PC-9 (cell line): Measurements from ENCODE around the gene THSD7B. TPM values are rescaled to one million over a fixed set of nuclear protein-coding genes. Genes with fewer than 3 reads are reported as not detected.

Source experiments
- BruUV-seq: library from RNA; stranded (reverse); fragments of 400-500 nt; replicated peaks from 2 replicates; lab custom pipeline; 2021; lab: Mats Ljungman, UMichigan
- CTCF ChIA-PET: fragments of 300-600 bp; sonication (Branson Sonifier 250); formaldehyde crosslinking; loops from one replicate; lab custom pipeline; 2022; ENCODE audit warnings: antibody characterized with exemption; lab: Charles Lee
- POLR2A ChIA-PET: fragments of 300-600 bp; sonication (Branson Sonifier 250); formaldehyde crosslinking; loops from one replicate; lab custom pipeline; 2022; ENCODE audit warnings: antibody characterized with exemption; ENCODE audit not compliant: unreplicated experiment; lab: Charles Lee
- DNase-seq, 2 experiments: peaks; one replicate each; pipeline versions ENCODE4 v3.0.0 to v3.0.0-alpha.2; 2015 to 2022; ENCODE audit warnings: mixed read lengths in 1 of 2
- H2AFZ ChIP-seq: fragments of 200-600 bp; sonication (generic); 2 replicates; pipeline ENCODE4 v1.8.1; 2017; ENCODE audit warnings: antibody characterized with exemption
- H3F3A ChIP-seq: fragments of 200-600 bp; sonication (generic); 2 replicates; pipeline ENCODE4 v1.8.1; 2017; ENCODE audit warnings: antibody characterized with exemption, mild to moderate bottlenecking, low read depth; ENCODE audit not compliant: insufficient read depth
- H3K27ac ChIP-seq: fragments of 200-600 bp; sonication (generic); 2 replicates; pipeline ENCODE4 v1.6.1; 2016; ENCODE audit warnings: mixed run types
- H3K27me3 ChIP-seq: fragments of 200-600 bp; sonication (generic); 2 replicates; pipeline ENCODE4 v1.6.1; 2016; ENCODE audit warnings: low read depth, mixed run types; ENCODE audit not compliant: insufficient read depth
- H3K36me3 ChIP-seq: fragments of 200-600 bp; sonication (generic); 2 replicates; pipeline ENCODE4 v1.6.1; 2016; ENCODE audit warnings: low read depth, mixed run types
- H3K4me1 ChIP-seq: fragments of 200-600 bp; sonication (generic); replicated peaks from 2 replicates; pipeline ENCODE4 v1.6.1; 2016; ENCODE audit warnings: mixed run types; ENCODE audit not compliant: insufficient read depth
- H3K4me2 ChIP-seq: fragments of 200-600 bp; sonication (generic); 2 replicates; pipeline ENCODE4 v1.6.1; 2017; ENCODE audit warnings: mixed run types
- H3K4me3 ChIP-seq: fragments of 200-600 bp; sonication (generic); 2 replicates; pipeline ENCODE4 v1.6.1; 2016; ENCODE audit warnings: mixed run types
- H3K79me2 ChIP-seq: fragments of 200-600 bp; sonication (generic); 2 replicates; pipeline ENCODE4 v1.6.1; 2017; ENCODE audit warnings: low read depth, mixed run types
- H3K9me2 ChIP-seq: fragments of 200-600 bp; sonication (generic); 2 replicates; pipeline ENCODE4 v1.8.1; 2017; ENCODE audit warnings: mild to moderate bottlenecking; ENCODE audit not compliant: insufficient read depth
- H3K9me3 ChIP-seq: fragments of 200-600 bp; sonication (generic); 2 replicates; pipeline ENCODE4 v1.8.1; 2016; ENCODE audit warnings: low read depth; ENCODE audit not compliant: insufficient read depth
- H4K20me1 ChIP-seq: fragments of 200-600 bp; sonication (generic); 2 replicates; pipeline ENCODE4 v1.8.1; 2017; ENCODE audit not compliant: insufficient read depth
- EZH2 ChIP-seq: fragments of 200-600 bp; sonication (generic); IDR thresholded peaks from 2 replicates; pipeline ENCODE4 v1.8.0; 2017; ENCODE audit warnings: antibody characterized with exemption, low read depth
- intact Hi-C: fragments of 100-400 bp; cut with micrococcal nuclease; formaldehyde crosslinking; loops from one replicate; pipeline ENCODE4 v1.10.0; 2022; ENCODE audit not compliant: unreplicated experiment
- total RNA-seq: library from RNA; stranded (reverse); gene quantifications from 2 replicates; pipeline ENCODE4 v1.2.3, GENCODE V29; 2021
- TF ChIP-seq, protein P1 (sequence below): fragments of 200-600 bp; sonication (generic); conservative IDR thresholded peaks from 2 replicates; pipeline ENCODE4 v1.6.1; 2017; ENCODE audit warnings: mixed run types, antibody characterized with exemption, mild to moderate bottlenecking, moderate library complexity

THSD7B gene
- total RNA-seq, 1 experiment from 2014 or later: not detected

GRCh38 chr2:137523931-137524330 is 758.6 kb downstream of the THSD7B start:
- Histone ChIP-seq H3K4me2 (no peak overlapping the region), H2AFZ (no peak overlapping the region), H3K9me3 (no peaks in the 10 kb centered on the region), H3F3A (no peaks in the 10 kb centered on the region), H3K4me3 (no peak overlapping the region), H3K36me3 (no peaks in the 10 kb centered on the region), H3K4me1 (no peaks in the 10 kb centered on the region), H3K27ac (no peak overlapping the region), H3K79me2 (no peaks in the 10 kb centered on the region), H3K9me2 (no peaks in the 10 kb centered on the region), H3K27me3 (no peaks in the 10 kb centered on the region), H4K20me1 (no peaks in the 10 kb centered on the region)
- BruUV-seq: no TSS peak
- TF ChIP-seq, protein P1, sequence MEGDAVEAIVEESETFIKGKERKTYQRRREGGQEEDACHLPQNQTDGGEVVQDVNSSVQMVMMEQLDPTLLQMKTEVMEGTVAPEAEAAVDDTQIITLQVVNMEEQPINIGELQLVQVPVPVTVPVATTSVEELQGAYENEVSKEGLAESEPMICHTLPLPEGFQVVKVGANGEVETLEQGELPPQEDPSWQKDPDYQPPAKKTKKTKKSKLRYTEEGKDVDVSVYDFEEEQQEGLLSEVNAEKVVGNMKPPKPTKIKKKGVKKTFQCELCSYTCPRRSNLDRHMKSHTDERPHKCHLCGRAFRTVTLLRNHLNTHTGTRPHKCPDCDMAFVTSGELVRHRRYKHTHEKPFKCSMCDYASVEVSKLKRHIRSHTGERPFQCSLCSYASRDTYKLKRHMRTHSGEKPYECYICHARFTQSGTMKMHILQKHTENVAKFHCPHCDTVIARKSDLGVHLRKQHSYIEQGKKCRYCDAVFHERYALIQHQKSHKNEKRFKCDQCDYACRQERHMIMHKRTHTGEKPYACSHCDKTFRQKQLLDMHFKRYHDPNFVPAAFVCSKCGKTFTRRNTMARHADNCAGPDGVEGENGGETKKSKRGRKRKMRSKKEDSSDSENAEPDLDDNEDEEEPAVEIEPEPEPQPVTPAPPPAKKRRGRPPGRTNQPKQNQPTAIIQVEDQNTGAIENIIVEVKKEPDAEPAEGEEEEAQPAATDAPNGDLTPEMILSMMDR: no peak
- TF ChIP-seq EZH2: no peak
- no peak for DNase-seq
- ChIA-PET POLR2A (no interaction called here), CTCF (no interaction called here)
- intact Hi-C loops: no loop called here

DNA sequence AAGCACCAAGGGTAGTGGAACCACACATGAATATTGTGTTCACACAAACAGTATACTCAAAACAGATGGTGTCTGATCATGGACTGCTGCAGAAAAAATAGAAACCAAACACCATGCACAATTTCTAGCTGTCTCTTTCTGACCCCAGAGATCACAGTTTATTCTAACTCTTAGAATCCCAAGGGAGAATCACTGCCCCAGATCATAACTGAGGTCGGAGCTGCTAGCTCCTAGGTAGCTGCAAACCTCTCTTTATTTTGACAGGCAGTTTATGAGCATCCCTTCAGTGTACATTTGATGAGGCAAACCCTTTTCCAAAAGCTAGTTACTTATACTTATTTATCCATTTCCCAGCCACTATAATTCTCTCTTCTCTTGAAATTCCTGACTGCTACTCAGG is 759.8 kb downstream of the THSD7B start:
- TF ChIP-seq, protein P1: no peak
- no peak for TF ChIP-seq EZH2

GRCh38 chr2:137525641-137526190 is 760.4 kb downstream of the THSD7B start:
- Histone ChIP-seq H3K9me2 (no peaks in the 10 kb centered on the region), H4K20me1 (no peaks in the 10 kb centered on the region), H3K36me3 (no peaks in the 10 kb centered on the region), H3K4me1 (no peaks in the 10 kb centered on the region), H3K79me2 (no peaks in the 10 kb centered on the region), H3K27ac (no peak overlapping the region), H3F3A (no peaks in the 10 kb centered on the region), H3K9me3 (no peaks in the 10 kb centered on the region), H3K4me3 (no peak overlapping the region), H3K4me2 (no peak overlapping the region), H3K27me3 (no peaks in the 10 kb centered on the region), H2AFZ (no peak overlapping the region)
- TF ChIP-seq EZH2: no peak
- TF ChIP-seq, protein P1: no peak
- no TSS peak for BruUV-seq
- POLR2A ChIA-PET: no interaction called here
- intact Hi-C loops: no loop called here
- DNase-seq: no peak
- CTCF ChIA-PET: no interaction called here

More for the DNA sequence above, 759.8 kb downstream of the THSD7B start:
- DNase-seq: no peak
- CTCF ChIA-PET: no interaction called here
- no peaks in the 10 kb centered on the region for H3K79me2 ChIP-seq
- H3F3A ChIP-seq: no peaks in the 10 kb centered on the region
- no peak overlapping the region for H2AFZ ChIP-seq
- no peaks in the 10 kb centered on the region for H3K27me3 ChIP-seq
- H3K9me2 ChIP-seq: no peaks in the 10 kb centered on the region
- no peak overlapping the region for H3K4me3 ChIP-seq
- H3K36me3 ChIP-seq: no peaks in the 10 kb centered on the region
- no peak overlapping the region for H3K4me2 ChIP-seq
- intact Hi-C loops: no loop called here
- POLR2A ChIA-PET: no interaction called here
- H3K4me1 ChIP-seq: no peaks in the 10 kb centered on the region
- no peaks in the 10 kb centered on the region for H3K9me3 ChIP-seq
- H3K27ac ChIP-seq: no peak overlapping the region
- H4K20me1 ChIP-seq: no peaks in the 10 kb centered on the region
- no TSS peak for BruUV-seq
